Left lung (tissue), 10 donors: ENCODE results near the gene ENTR1. TPM values are rescaled to one million over a fixed set of nuclear protein-coding genes. Genes with fewer than 3 reads are reported as not detected.

Source experiments
- ATAC-seq: fragments of 200-7000 bp; cut with Tn5 transposase; one replicate; pipeline ENCODE4 v1.9.1; 2020; ENCODE audit warnings: moderate library complexity
- DNase-seq, 4 donors: peaks; one replicate each; pipeline ENCODE4 v3.0.0-alpha.2; 2013 to 2020
- H3K27ac ChIP-seq, 2 donors: fragments of 200-600 bp; sonication (generic) in 1 of 2; one replicate each; pipeline versions ENCODE4 v1.5.0 to v1.8.0; 2020 to 2021
- H3K27me3 ChIP-seq, 2 donors: fragments of 200-600 bp; sonication (generic) in 1 of 2; one replicate each; pipeline versions ENCODE4 v1.5.0 to v1.8.0; 2020 to 2021
- H3K36me3 ChIP-seq, 2 donors: fragments of 200-600 bp; sonication (generic) in 1 of 2; one replicate each; pipeline versions ENCODE4 v1.5.0 to v1.8.0; 2020 to 2021
- H3K4me1 ChIP-seq, 2 donors: fragments of 200-600 bp; one replicate each; pipeline ENCODE4 v1.8.0; 2021
- H3K4me3 ChIP-seq, 2 donors: fragments of 200-600 bp; sonication (generic) in 1 of 2; one replicate each; pipeline versions ENCODE4 v1.5.0 to v1.8.0; 2020 to 2021; ENCODE audit warnings: mild to moderate bottlenecking in 1 of 2
- H3K9me3 ChIP-seq, 2 donors: fragments of 200-600 bp; sonication (generic) in 1 of 2; one replicate each; pipeline versions ENCODE4 v1.5.0 to v1.8.0; 2020 to 2021
- CTCF ChIP-seq, 2 donors: fragments of 200-600 bp; sonication (generic) in 1 of 2; IDR thresholded peaks; one replicate each; pipeline versions ENCODE4 v1.5.0 to v1.8.0; 2021; ENCODE audit warnings: antibody characterized with exemption in 2 of 2
- intact Hi-C, 2 donors: fragments of 100-400 bp; cut with DNase I; formaldehyde crosslinking; loops; one replicate each; pipeline versions ENCODE4 v1.11.2 to v1.14.2; 2022
- polyA plus RNA-seq, 6 donors: library from polyadenylated mRNA; unstranded; fragments of 120-200 nt; gene quantifications; one replicate each; pipeline ENCODE4 v1.2.1, GENCODE V29; 2013; ENCODE audit not compliant: insufficient read length in 6 of 6
- total RNA-seq, 2 donors: library from RNA; stranded (reverse); fragmentation: NEBNext Ultra II Directional; extraction: Animal tissue kit (Norgen Biotek cat#: 25700); gene quantifications; one replicate each; pipeline ENCODE4 v1.2.1, GENCODE V29; 2021
- donor health status: DM: no; HTN: yes; CAD: no.
- donor health status: DM: no; HTN: no; CAD: no.

The ENTR1 gene
- total and polyA plus RNA-seq, 8 donors: 37.8 to 64.5 (median 51.8) TPM

DNA sequence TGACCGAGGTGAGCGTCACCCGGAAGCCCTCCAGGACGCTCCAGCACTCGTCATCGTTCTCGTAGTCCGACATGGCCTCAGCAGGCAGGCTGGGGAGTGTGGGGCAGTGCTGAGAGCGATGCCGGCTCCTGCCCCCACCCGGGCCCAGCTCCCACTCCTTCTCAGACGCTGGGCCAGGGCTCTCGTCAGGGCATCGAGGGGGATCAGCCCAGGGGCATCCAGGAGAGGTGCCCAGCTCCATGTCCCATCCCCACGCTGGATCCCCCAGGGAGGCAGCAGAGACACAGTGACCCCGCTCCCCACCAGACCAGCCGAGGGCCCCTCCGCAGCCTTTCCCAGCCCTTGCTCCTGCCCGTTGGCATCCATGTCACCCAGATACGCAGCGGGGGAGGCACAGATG, 38.4 kb downstream of the ENTR1 start:
- H3K4me1 ChIP-seq: peaks cover 11 to 23% of the 10 kb centered on the region in 2 donors
- TF ChIP-seq CTCF (IDR thresholded peaks at IDR 0.05): no peak
- DNase-seq (no peak), ATAC-seq (no peak)
- H3K27me3 ChIP-seq: no peaks in the 10 kb centered on the region
- peaks cover 0 to 37% of the 10 kb centered on the region in 2 donors for H3K36me3 ChIP-seq
- H3K9me3 ChIP-seq: no peaks in the 10 kb centered on the region
- H3K27ac ChIP-seq: peak overlapping the region in 1 of 2 donors; percentile 82
- peak overlapping the region in 1 of 2 donors; percentile 50 for H3K4me3 ChIP-seq
- intact Hi-C loops: no loop called here

DNA sequence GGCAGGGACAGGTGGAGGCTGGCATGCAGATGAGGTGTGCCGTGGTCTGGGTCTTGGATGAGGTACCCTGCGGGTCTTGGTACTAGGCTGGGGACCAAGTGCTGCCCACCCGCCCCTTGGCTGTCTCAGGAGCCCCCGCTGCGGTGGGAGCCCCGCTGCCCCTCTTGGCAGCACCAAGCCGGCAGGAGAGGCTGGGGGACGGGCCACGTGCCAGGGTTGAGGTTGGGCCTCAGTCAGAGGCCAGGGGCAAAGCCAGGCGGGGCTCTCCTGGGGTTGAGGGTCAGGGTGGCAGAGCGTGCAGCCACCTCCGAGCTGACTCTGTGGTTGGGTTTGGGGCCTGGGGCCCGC, 38.9 kb downstream of the ENTR1 start:
- no peak for TF ChIP-seq CTCF (IDR thresholded peaks at IDR 0.05)
- Histone ChIP-seq H3K9me3 (no peaks in the 10 kb centered on the region), H3K27ac (no peak overlapping the region), H3K4me1 (peaks cover 11 to 24% of the 10 kb centered on the region in 2 donors), H3K27me3 (no peaks in the 10 kb centered on the region), H3K36me3 (peaks cover 0 to 37% of the 10 kb centered on the region in 2 donors), H3K4me3 (no peak overlapping the region)
- no peak for DNase-seq
- intact Hi-C loops: no loop called here
- no peak for ATAC-seq

GRCh38 chr9:136370687-136371532, 39.5 kb downstream of the ENTR1 start:
- peaks cover 0 to 34% of the 10 kb centered on the region in 2 donors for H3K36me3 ChIP-seq
- peaks cover 11 to 30% of the 10 kb centered on the region in 2 donors for H3K4me1 ChIP-seq
- ATAC-seq: no peak
- intact Hi-C loops: no loop called here
- DNase-seq: no peak
- no peak for TF ChIP-seq CTCF (IDR thresholded peaks at IDR 0.05)
- H3K27ac ChIP-seq: no peak overlapping the region
- no peaks in the 10 kb centered on the region for H3K9me3 ChIP-seq
- H3K27me3 ChIP-seq: no peaks in the 10 kb centered on the region
- no peak overlapping the region for H3K4me3 ChIP-seq

DNA sequence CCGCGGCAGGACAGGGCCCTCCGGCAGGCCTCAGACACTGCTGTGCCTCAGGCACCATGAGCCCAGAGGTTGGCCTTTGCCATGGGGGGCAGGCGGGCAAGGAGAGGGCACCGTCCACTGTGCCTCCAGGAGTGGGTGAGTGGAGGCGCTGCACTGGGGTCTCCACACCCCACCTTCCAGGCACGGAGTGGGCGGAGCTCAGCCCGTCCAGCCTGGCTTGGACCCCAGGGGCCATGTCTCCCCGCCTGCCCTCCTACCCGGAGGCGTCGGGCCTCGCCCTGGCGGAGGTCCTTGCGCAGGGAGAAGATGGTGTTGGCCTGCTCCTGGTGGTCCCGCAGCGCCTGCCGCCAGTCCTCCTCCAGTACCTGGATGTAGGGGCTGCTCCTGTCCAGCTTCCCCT, 40.4 kb downstream of the ENTR1 start:
- Histone ChIP-seq H3K9me3 (no peaks in the 10 kb centered on the region), H3K36me3 (peaks cover 0 to 25% of the 10 kb centered on the region in 2 donors), H3K4me3 (no peak overlapping the region), H3K4me1 (peaks cover 11 to 39% of the 10 kb centered on the region in 2 donors), H3K27ac (no peak overlapping the region), H3K27me3 (no peaks in the 10 kb centered on the region)
- DNase-seq (no peak), ATAC-seq (no peak)
- intact Hi-C loops: no loop called here
- TF ChIP-seq CTCF (IDR thresholded peaks at IDR 0.05): no peak

DNA sequence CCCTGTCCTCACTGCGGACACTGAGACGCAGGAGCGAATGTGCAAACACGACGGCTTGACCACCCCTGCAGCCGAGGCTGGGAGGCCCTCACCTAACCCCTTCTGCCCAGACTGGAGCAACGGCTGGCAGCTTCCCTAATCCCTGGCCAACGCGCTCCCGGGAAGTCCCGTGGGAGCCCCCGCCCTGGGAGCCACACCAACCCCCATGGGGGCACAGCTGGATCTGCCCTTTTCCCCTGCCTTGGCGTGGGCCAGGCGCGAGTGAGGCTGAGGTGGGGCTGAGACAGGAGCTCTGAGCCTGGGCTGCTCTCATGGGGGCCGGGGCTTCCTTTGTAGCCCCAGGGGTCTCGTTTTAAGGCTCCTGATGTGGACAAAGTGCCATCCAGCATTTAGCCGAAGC, 42.2 kb downstream of the ENTR1 start:
- intact Hi-C loops: no loop called here
- DNase-seq (no peak), ATAC-seq (no peak)
- peaks cover 16 to 41% of the 10 kb centered on the region in 2 donors for H3K4me1 ChIP-seq
- peaks cover 0 to 6% of the 10 kb centered on the region in 2 donors for H3K27me3 ChIP-seq
- peaks cover 0 to 25% of the 10 kb centered on the region in 2 donors for H3K36me3 ChIP-seq
- H3K27ac ChIP-seq: no peak overlapping the region
- TF ChIP-seq CTCF (IDR thresholded peaks at IDR 0.05): no peak
- H3K4me3 ChIP-seq: no peak overlapping the region
- no peaks in the 10 kb centered on the region for H3K9me3 ChIP-seq
